HepG2 (cell line): ENCODE measurements around the gene AKR1A1. TPM values are rescaled to one million over a fixed set of nuclear protein-coding genes. Genes with fewer than 3 reads are reported as not detected.
A peak's percentile ranks its signal among the peaks of the same experiment; 100 is the strongest.

ENCODE experiments used
- IKZF1 ChIP-seq: fragments of 450-650 bp; IDR thresholded peaks from 2 replicates; pipeline ENCODE4 v1.7.1; 2016
- JARID2 ChIP-seq: sonication (generic); formaldehyde crosslinking; IDR thresholded peaks from 2 replicates; pipeline ENCODE4 v1.8.1; 2023; ENCODE audit warnings: missing genetic modification reagents, inconsistent platforms; ENCODE audit not compliant: insufficient replicate concordance
- RARA ChIP-seq: IDR thresholded peaks from 2 replicates; pipeline ENCODE4 v1.6.1; 2016; ENCODE audit warnings: missing genetic modification reagents, missing compliant biosample characterization
- RBFOX2 ChIP-seq: fragments of 200-400 bp; formaldehyde crosslinking; IDR thresholded peaks from 2 replicates; pipeline ENCODE4 v1.6.1; 2017; ENCODE audit warnings: low read depth, mild to moderate bottlenecking, low read length
- RBM39 ChIP-seq: fragments of 200-400 bp; formaldehyde crosslinking; IDR thresholded peaks from one replicate; pipeline ENCODE4 v1.6.1; 2018; ENCODE audit warnings: antibody characterized with exemption, mild to moderate bottlenecking, low read depth, low read length; ENCODE audit not compliant: poor library complexity, severe bottlenecking
- SP5 ChIP-seq: IDR thresholded peaks from 2 replicates; pipeline ENCODE4 v1.6.1; 2016; ENCODE audit warnings: low read depth, borderline replicate concordance
- ZNF121 ChIP-seq: sonication (generic); formaldehyde crosslinking; IDR thresholded peaks from 2 replicates; pipeline ENCODE4 v1.5.0; 2020; ENCODE audit warnings: mild to moderate bottlenecking, missing genetic modification reagents
- ZNF224 ChIP-seq: sonication (generic); formaldehyde crosslinking; IDR thresholded peaks from 2 replicates; pipeline ENCODE4 v1.5.0; 2020; ENCODE audit warnings: mild to moderate bottlenecking, missing genetic modification reagents
- ZNF251 ChIP-seq: sonication (generic); formaldehyde crosslinking; IDR thresholded peaks from 2 replicates; pipeline ENCODE4 v1.9.0; 2021; ENCODE audit warnings: mild to moderate bottlenecking, missing genetic modification reagents
- ZNF292 ChIP-seq: sonication (generic); formaldehyde crosslinking; IDR thresholded peaks from 2 replicates; pipeline ENCODE4 v1.8.1; 2022; ENCODE audit warnings: mild to moderate bottlenecking, low read depth, missing genetic modification reagents, borderline replicate concordance
- ZNF431 ChIP-seq: sonication (generic); formaldehyde crosslinking; IDR thresholded peaks from 2 replicates; pipeline ENCODE4 v1.9.0; 2022; ENCODE audit warnings: missing genetic modification reagents, low read depth, mild to moderate bottlenecking, borderline replicate concordance
- ZNF562 ChIP-seq: sonication (generic); formaldehyde crosslinking; IDR thresholded peaks from 2 replicates; pipeline ENCODE4 v1.8.0; 2022; ENCODE audit warnings: missing genetic modification reagents, borderline replicate concordance
- polyA plus RNA-seq, 8 experiments: library from polyadenylated mRNA; depleted of rRNA in 3 of 8; stranded (reverse) in 7 of 8; unstranded in 1 of 8; fragments of >200 nt; fragmentation: Illumina TruSeq in 4 of 8; extraction: Trizol in 4 of 8; gene quantifications; 2 replicates each; pipeline versions ENCODE4 v1.2.1 to v1.2.3, GENCODE V29; 2011 to 2016; ENCODE audit warnings: low read depth in 4 of 8, missing spikeins in 1 of 8, mixed read lengths in 1 of 8; ENCODE audit not compliant: insufficient read depth in 1 of 8
- total RNA-seq, 5 experiments: library from RNA; depleted of rRNA; stranded (reverse); fragments of >200 nt; fragmentation: Illumina TruSeq; extraction: Trizol; gene quantifications; 2 replicates each; pipeline ENCODE4 v1.2.3, GENCODE V29; 2016; ENCODE audit warnings: low read depth in 1 of 5
- TF ChIP-seq, protein P1 (sequence below): sonication (generic); formaldehyde crosslinking; IDR thresholded peaks from 2 replicates; pipeline ENCODE4 v1.4.0; 2020; ENCODE audit warnings: missing genetic modification reagents, borderline replicate concordance
- TF ChIP-seq, protein P2 (sequence below): sonication (generic); formaldehyde crosslinking; IDR thresholded peaks from 2 replicates; pipeline ENCODE4 v1.4.0; 2020; ENCODE audit warnings: missing genetic modification reagents; ENCODE audit errors: not compliant biosample characterization
- TF ChIP-seq, protein P3 (sequence below): sonication (generic); formaldehyde crosslinking; IDR thresholded peaks from 2 replicates; pipeline ENCODE4 v1.5.0; 2020; ENCODE audit warnings: missing genetic modification reagents
- TF ChIP-seq, protein P4 (sequence below): sonication (generic); formaldehyde crosslinking; IDR thresholded peaks from 2 replicates; pipeline ENCODE4 v1.4.0; 2020; ENCODE audit warnings: mild to moderate bottlenecking, missing genetic modification reagents
- TF ChIP-seq, protein P5 (sequence below): sonication (generic); formaldehyde crosslinking; IDR thresholded peaks from 2 replicates; pipeline ENCODE4 v1.4.0; 2020; ENCODE audit warnings: mild to moderate bottlenecking, low read depth, missing genetic modification reagents
- TF ChIP-seq, protein P6 (sequence below): sonication (generic); formaldehyde crosslinking; IDR thresholded peaks from 2 replicates; pipeline ENCODE4 v1.9.0; 2022; ENCODE audit warnings: missing genetic modification reagents, mild to moderate bottlenecking, borderline replicate concordance
- TF ChIP-seq, protein P7 (sequence below): sonication (generic); formaldehyde crosslinking; IDR thresholded peaks from 2 replicates; pipeline ENCODE4 v1.4.0; 2020; ENCODE audit warnings: missing genetic modification reagents

AKR1A1 gene
- total and polyA plus RNA-seq, 2 of the 13 experiments (the other 11 are each of a cell fraction or from before 2014, with no cell fraction given) = 181 to 217 TPM

DNA sequence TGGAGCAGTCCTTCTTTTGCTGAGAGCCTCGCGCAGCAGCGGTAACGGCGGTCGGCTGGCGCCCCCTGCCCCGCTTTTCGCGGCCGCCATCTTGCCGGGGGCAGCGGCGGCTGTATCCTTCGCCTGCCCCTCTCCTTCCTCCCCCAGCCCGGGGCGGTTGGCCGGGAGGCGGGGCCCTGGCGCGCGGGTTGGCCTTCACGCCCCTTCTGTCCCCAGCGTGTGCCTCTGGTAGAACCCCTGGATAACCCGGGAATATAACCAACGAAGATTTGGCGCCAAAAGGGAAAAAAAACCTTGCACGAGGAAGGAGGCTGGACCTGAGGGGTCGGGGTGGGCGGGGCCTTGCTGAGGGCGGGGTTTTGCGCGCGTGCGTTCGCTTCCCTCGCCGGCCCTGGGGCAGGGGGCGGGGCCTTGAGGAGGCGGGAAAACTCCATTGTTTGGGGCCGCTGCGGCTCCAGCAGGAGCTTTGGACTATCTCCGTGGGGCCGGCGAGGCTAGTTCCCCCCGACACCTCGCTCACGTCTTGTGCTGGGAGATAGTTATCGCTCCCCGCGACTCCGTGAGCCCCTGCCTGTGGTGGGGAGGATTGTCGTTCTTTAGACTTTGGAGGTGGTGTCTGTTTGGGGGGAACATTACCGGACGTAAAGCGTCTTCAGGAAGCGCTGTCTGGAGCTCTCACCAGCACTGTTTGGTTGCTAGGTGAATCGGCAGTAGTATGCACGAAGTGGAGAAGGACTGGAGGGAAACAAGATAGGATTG lies 33.9 kb downstream of the AKR1A1 start (continued):
- TF ChIP-seq, protein P1, sequence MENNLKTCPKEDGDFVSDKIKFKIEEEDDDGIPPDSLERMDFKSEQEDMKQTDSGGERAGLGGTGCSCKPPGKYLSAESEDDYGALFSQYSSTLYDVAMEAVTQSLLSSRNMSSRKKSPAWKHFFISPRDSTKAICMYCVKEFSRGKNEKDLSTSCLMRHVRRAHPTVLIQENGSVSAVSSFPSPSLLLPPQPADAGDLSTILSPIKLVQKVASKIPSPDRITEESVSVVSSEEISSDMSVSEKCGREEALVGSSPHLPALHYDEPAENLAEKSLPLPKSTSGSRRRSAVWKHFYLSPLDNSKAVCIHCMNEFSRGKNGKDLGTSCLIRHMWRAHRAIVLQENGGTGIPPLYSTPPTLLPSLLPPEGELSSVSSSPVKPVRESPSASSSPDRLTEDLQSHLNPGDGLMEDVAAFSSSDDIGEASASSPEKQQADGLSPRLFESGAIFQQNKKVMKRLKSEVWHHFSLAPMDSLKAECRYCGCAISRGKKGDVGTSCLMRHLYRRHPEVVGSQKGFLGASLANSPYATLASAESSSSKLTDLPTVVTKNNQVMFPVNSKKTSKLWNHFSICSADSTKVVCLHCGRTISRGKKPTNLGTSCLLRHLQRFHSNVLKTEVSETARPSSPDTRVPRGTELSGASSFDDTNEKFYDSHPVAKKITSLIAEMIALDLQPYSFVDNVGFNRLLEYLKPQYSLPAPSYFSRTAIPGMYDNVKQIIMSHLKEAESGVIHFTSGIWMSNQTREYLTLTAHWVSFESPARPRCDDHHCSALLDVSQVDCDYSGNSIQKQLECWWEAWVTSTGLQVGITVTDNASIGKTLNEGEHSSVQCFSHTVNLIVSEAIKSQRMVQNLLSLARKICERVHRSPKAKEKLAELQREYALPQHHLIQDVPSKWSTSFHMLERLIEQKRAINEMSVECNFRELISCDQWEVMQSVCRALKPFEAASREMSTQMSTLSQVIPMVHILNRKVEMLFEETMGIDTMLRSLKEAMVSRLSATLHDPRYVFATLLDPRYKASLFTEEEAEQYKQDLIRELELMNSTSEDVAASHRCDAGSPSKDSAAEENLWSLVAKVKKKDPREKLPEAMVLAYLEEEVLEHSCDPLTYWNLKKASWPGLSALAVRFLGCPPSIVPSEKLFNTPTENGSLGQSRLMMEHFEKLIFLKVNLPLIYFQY (CRISPR knock-in tag) = no peak
- TF ChIP-seq, protein P2, sequence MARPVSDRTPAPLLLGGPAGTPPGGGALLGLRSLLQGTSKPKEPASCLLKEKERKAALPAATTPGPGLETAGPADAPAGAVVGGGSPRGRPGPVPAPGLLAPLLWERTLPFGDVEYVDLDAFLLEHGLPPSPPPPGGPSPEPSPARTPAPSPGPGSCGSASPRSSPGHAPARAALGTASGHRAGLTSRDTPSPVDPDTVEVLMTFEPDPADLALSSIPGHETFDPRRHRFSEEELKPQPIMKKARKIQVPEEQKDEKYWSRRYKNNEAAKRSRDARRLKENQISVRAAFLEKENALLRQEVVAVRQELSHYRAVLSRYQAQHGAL (CRISPR knock-in tag) = no peak
- TF ChIP-seq ZNF562 (no peak), ZNF121 (CRISPR knock-in tag) (no peak), RBFOX2 (peak; percentile 76), ZNF292 (CRISPR knock-in tag) (no peak), ZNF251 (CRISPR knock-in tag) (no peak), JARID2 (CRISPR knock-in tag) (no peak), ZNF224 (CRISPR knock-in tag) (no peak), ZNF431 (CRISPR knock-in tag) (no peak), RARA (CRISPR knock-in tag) (no peak), RBM39 (no peak), IKZF1 (no peak), SP5 (CRISPR knock-in tag) (peak; percentile 55; the same call in 1 of the 2 replicates)
- TF ChIP-seq, protein P3, sequence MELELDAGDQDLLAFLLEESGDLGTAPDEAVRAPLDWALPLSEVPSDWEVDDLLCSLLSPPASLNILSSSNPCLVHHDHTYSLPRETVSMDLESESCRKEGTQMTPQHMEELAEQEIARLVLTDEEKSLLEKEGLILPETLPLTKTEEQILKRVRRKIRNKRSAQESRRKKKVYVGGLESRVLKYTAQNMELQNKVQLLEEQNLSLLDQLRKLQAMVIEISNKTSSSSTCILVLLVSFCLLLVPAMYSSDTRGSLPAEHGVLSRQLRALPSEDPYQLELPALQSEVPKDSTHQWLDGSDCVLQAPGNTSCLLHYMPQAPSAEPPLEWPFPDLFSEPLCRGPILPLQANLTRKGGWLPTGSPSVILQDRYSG = no peak
- TF ChIP-seq, protein P4, sequence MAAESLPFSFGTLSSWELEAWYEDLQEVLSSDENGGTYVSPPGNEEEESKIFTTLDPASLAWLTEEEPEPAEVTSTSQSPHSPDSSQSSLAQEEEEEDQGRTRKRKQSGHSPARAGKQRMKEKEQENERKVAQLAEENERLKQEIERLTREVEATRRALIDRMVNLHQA (CRISPR knock-in tag) = no peak
- TF ChIP-seq, protein P5, sequence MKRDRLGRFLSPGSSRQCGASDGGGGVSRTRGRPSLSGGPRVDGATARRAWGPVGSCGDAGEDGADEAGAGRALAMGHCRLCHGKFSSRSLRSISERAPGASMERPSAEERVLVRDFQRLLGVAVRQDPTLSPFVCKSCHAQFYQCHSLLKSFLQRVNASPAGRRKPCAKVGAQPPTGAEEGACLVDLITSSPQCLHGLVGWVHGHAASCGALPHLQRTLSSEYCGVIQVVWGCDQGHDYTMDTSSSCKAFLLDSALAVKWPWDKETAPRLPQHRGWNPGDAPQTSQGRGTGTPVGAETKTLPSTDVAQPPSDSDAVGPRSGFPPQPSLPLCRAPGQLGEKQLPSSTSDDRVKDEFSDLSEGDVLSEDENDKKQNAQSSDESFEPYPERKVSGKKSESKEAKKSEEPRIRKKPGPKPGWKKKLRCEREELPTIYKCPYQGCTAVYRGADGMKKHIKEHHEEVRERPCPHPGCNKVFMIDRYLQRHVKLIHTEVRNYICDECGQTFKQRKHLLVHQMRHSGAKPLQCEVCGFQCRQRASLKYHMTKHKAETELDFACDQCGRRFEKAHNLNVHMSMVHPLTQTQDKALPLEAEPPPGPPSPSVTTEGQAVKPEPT (CRISPR knock-in tag) = no peak
- TF ChIP-seq, protein P6, sequence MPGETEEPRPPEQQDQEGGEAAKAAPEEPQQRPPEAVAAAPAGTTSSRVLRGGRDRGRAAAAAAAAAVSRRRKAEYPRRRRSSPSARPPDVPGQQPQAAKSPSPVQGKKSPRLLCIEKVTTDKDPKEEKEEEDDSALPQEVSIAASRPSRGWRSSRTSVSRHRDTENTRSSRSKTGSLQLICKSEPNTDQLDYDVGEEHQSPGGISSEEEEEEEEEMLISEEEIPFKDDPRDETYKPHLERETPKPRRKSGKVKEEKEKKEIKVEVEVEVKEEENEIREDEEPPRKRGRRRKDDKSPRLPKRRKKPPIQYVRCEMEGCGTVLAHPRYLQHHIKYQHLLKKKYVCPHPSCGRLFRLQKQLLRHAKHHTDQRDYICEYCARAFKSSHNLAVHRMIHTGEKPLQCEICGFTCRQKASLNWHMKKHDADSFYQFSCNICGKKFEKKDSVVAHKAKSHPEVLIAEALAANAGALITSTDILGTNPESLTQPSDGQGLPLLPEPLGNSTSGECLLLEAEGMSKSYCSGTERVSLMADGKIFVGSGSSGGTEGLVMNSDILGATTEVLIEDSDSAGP = no peak; the same call in 1 of the 2 replicates
- TF ChIP-seq, protein P7, sequence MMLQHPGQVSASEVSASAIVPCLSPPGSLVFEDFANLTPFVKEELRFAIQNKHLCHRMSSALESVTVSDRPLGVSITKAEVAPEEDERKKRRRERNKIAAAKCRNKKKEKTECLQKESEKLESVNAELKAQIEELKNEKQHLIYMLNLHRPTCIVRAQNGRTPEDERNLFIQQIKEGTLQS = no peak
